Measurements from ENCODE around the gene FUZ.

FUZ gene

GRCh38 chr19:49859682-49860335 lies 46.7 kb upstream of the FUZ start:
- Histone ChIP-seq H3K79me2 (ENCODE audit: insufficient read depth, low read length) (peaks cover 23% of the 10 kb centered on the region), H2AFZ (ENCODE audit: low read length) (no peak overlapping the region), H3K4me3 (ENCODE audit: low read length, poor library complexity, severe bottlenecking) (no peak overlapping the region), H3K4me1 (ENCODE audit: insufficient read depth, low read length, poor library complexity, severe bottlenecking) (peaks cover 1% of the 10 kb centered on the region), H3F3A (ENCODE audit: low read depth) (no peaks in the 10 kb centered on the region), H3K9me3 (ENCODE audit: insufficient read depth, low read depth, low read length) (no peaks in the 10 kb centered on the region), H3K4me2 (ENCODE audit: low read depth, low read length, poor library complexity, severe bottlenecking) (no peak overlapping the region), H3K36me3 (ENCODE audit: insufficient read depth, low read length) (peaks cover 67% of the 10 kb centered on the region; the same call in 1 of the 2 replicates), H3K9me2 (replicated peaks; ENCODE audit: low read depth, low read length) (no peaks in the 10 kb centered on the region), H4K20me1 (ENCODE audit: insufficient read depth, low read length, poor library complexity, severe bottlenecking) (peaks cover 55% of the 10 kb centered on the region), H3K27me3 (ENCODE audit: insufficient read depth, low read length, poor library complexity, severe bottlenecking) (no peaks in the 10 kb centered on the region), H3K9ac (ENCODE audit: low read depth, low read length, poor library complexity, severe bottlenecking) (no peak overlapping the region)
- TF ChIP-seq CTCF (conservative IDR thresholded peaks at IDR 0.05; ENCODE audit: low read length) = no peak

- peaks cover 52% of the 10 kb centered on the region for H4K20me1 ChIP-seq (ENCODE audit: insufficient read depth, low read length, poor library complexity, severe bottlenecking)
- no peak overlapping the region for H2AFZ ChIP-seq (ENCODE audit: low read length)
- H3K9me2 ChIP-seq (replicated peaks; ENCODE audit: low read depth, low read length) = no peaks in the 10 kb centered on the region
- peaks cover 55% of the 10 kb centered on the region; the same call in 1 of the 2 replicates for H3K36me3 ChIP-seq (ENCODE audit: insufficient read depth, low read length)
- H3K9ac ChIP-seq (ENCODE audit: low read depth, low read length, poor library complexity, severe bottlenecking) = no peak overlapping the region
- H3F3A ChIP-seq (ENCODE audit: low read depth) = no peaks in the 10 kb centered on the region
- H3K4me2 ChIP-seq (ENCODE audit: low read depth, low read length, poor library complexity, severe bottlenecking) = no peak overlapping the region
- TF ChIP-seq CTCF (conservative IDR thresholded peaks at IDR 0.05; ENCODE audit: low read length) (no peak), EZH2phosphoT487 (IDR thresholded peaks at IDR 0.05; ENCODE audit: borderline replicate concordance) (no peak)
- peaks cover 24% of the 10 kb centered on the region for H3K79me2 ChIP-seq (ENCODE audit: insufficient read depth, low read length)
- H3K27me3 ChIP-seq (ENCODE audit: insufficient read depth, low read length, poor library complexity, severe bottlenecking) = no peaks in the 10 kb centered on the region
- no peak overlapping the region for H3K4me3 ChIP-seq (ENCODE audit: low read length, poor library complexity, severe bottlenecking)
- no peaks in the 10 kb centered on the region for H3K4me1 ChIP-seq (ENCODE audit: insufficient read depth, low read length, poor library complexity, severe bottlenecking)
- no peaks in the 10 kb centered on the region for H3K9me3 ChIP-seq (ENCODE audit: insufficient read depth, low read depth, low read length)
Measured at GRCh38 chr19:49858088-49858985, 45.2 kb upstream of the FUZ start.

- no peaks in the 10 kb centered on the region for H3K9me2 ChIP-seq (replicated peaks; ENCODE audit: low read depth, low read length)
- peaks cover 25% of the 10 kb centered on the region for H3K79me2 ChIP-seq (ENCODE audit: insufficient read depth, low read length)
- no peak for TF ChIP-seq CTCF (conservative IDR thresholded peaks at IDR 0.05; ENCODE audit: low read length)
- no peak for TF ChIP-seq EZH2phosphoT487 (IDR thresholded peaks at IDR 0.05; ENCODE audit: borderline replicate concordance)
- no peak overlapping the region for H3K4me2 ChIP-seq (ENCODE audit: low read depth, low read length, poor library complexity, severe bottlenecking)
- no peak overlapping the region for H3K9ac ChIP-seq (ENCODE audit: low read depth, low read length, poor library complexity, severe bottlenecking)
- peaks cover 52% of the 10 kb centered on the region for H4K20me1 ChIP-seq (ENCODE audit: insufficient read depth, low read length, poor library complexity, severe bottlenecking)
- H3F3A ChIP-seq (ENCODE audit: low read depth) = no peaks in the 10 kb centered on the region
- H3K9me3 ChIP-seq (ENCODE audit: insufficient read depth, low read depth, low read length) = no peaks in the 10 kb centered on the region
- H3K27me3 ChIP-seq (ENCODE audit: insufficient read depth, low read length, poor library complexity, severe bottlenecking) = no peaks in the 10 kb centered on the region
- peaks cover 3% of the 10 kb centered on the region for H3K4me1 ChIP-seq (ENCODE audit: insufficient read depth, low read length, poor library complexity, severe bottlenecking)
- H3K36me3 ChIP-seq (ENCODE audit: insufficient read depth, low read length) = peaks cover 55% of the 10 kb centered on the region; the same call in 1 of the 2 replicates
- H2AFZ ChIP-seq (ENCODE audit: low read length) = no peak overlapping the region
- no peak overlapping the region for H3K4me3 ChIP-seq (ENCODE audit: low read length, poor library complexity, severe bottlenecking)
Measured at GRCh38 chr19:49857838-49858087, 44.7 kb upstream of the FUZ start.

Measured in Loucy (cell line).